HG02870 (cell line): ENCODE measurements around the gene MAP2K3.
"Not testable (repeated sequence)": the region's sequence is repeated elsewhere in the genome, so short reads cannot be mapped to it uniquely, and the experiment has no call there.

Experiments used
- ATAC-seq: cut with Tn5 transposase; IDR thresholded peaks from one replicate; pipeline ENCODE4 v1.9.1; 2021; ENCODE audit warnings: mild to moderate bottlenecking, moderate library complexity; ENCODE audit not compliant: unreplicated experiment

Gene MAP2K3

DNA sequence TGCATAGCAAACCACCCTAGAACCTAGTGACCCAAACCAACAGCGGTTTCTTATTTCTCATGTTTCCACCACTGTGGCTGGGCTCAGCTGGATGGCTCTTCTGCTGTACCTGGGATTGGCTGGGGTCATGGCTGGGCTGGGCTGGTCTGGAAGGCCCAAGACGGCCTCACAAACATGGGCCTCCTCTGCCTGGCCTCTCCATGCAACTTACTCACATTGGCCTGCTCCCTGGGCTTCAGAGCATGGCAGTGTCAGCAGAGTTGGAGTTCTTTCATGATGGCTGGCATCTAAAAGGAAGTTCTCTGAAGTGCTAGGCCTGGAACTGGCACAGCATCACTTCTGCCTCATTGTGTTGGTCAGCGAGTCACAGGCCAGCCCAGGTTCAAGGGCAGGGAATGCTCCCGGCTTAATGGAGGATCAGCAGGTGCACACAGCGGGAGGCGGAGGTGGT, 24.4 kb downstream of the MAP2K3 start:
- not testable (repeated sequence) for ATAC-seq

DNA sequence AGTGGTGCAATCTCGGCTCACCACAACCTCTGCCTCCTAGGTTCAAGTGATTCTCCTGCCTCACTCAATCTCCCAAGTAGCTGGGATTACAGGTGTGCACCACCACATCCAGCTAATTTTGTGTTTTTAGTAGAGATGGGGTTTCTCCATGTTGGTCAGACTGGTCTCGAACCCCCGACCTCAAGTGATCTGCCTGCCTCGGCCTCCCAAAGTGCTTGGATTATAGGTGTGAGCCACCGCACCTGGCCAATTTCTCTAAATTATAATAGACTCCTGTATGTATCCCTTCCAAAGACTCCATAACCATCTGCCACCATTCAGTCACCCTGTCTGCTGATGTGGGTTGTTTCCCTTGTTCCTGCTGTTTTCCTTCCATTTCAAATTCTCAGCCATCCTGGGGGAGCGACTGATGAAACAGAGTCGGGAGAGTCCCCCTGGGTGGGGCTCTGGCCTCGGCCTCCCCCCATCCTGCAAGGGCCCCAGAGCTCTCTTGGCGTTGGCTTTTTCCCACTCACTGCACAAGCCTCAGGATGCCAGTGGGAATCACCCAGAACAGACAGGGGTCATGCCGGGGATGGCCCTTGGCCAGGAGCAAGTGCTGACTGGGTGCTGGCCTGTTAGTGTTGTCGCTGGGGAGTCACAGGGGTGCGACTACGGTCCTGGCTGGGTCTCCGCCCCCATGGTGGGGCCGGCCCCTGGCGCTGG, 25.7 kb downstream of the MAP2K3 start:
- not testable (repeated sequence) for ATAC-seq

DNA sequence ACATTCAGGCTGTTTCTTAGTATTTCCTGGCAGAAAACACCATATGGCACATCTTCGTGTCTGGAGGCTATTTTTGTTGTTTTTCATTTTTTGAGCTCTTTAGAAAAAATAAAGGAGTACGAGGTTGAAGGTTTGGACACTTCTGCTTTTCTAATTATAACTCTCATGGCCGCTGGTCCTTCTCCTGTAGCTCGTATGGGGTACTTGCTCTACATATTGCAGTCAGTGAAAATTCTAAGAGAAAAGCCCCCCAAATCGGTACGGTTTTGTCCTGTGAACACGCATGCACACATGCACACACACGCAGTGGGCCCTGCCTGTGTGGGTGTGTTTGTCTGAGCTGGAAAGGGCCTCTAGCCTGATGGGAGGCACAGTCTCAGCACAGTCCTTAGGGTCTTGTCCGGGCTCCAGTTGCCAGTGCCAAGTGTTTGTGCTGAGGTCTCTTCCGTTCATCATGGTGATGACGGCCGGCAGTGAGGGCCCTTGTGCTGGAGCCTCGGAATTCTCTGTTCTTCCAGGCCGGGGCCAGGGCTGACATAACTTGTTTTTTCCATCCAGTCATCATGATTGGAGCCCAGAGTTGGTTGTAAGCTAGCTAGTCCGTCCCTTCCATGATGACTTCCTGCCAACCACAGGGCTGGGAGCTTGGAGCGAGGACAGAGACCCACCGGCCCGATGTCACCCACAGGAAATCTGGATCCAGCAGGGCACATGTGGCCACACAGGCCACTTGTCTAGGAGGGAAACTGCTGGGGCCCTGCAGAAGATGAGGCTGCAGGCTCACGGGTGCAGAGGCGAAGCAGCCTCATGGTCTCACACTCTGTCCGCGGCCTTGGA, 26.5 kb downstream of the MAP2K3 start:
- ATAC-seq, result not testable (repeated sequence)

- no peak for ATAC-seq
Measured at GRCh38 chr17:21313320-21313719, 28.8 kb downstream of the MAP2K3 start.

DNA sequence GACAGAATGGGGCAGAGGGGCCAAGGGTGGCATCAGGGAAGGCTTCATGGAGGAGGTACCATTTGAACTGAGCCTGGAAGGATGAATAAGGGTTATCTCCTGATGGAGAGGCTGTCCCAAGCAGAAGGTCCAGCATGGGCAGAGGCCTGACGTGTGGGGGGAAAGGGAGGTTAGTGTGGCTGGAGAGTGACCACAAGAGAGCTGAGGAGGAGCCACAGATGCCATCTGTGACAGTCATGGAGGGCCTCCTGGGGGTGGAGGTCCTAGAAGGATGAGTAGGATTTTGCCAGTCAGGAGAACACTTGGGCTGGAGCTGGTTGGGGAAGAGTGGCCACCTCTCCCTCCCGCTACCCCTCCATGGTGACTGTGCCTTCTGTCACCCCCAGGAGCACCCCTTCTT, 29.2 kb downstream of the MAP2K3 start:
- ATAC-seq, result not testable (repeated sequence)

DNA sequence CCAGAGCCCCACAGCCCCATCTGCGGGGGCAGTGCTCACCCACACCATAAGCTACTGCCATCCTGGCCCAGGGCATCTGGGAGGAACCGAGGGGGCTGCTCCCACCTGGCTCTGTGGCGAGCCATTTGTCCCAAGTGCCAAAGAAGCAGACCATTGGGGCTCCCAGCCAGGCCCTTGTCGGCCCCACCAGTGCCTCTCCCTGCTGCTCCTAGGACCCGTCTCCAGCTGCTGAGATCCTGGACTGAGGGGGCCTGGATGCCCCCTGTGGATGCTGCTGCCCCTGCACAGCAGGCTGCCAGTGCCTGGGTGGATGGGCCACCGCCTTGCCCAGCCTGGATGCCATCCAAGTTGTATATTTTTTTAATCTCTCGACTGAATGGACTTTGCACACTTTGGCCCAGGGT, 29.8 kb downstream of the MAP2K3 start:
- not testable (repeated sequence) for ATAC-seq

GRCh38 chr17:21314701-21315111, 30.2 kb downstream of the MAP2K3 start:
- ATAC-seq, result not testable (repeated sequence)

GRCh38 chr17:21315246-21316000, 30.9 kb downstream of the MAP2K3 start:
- ATAC-seq, result not testable (repeated sequence)

GRCh38 chr17:21316212-21316886, 31.8 kb downstream of the MAP2K3 start:
- ATAC-seq, result not testable (repeated sequence)

DNA sequence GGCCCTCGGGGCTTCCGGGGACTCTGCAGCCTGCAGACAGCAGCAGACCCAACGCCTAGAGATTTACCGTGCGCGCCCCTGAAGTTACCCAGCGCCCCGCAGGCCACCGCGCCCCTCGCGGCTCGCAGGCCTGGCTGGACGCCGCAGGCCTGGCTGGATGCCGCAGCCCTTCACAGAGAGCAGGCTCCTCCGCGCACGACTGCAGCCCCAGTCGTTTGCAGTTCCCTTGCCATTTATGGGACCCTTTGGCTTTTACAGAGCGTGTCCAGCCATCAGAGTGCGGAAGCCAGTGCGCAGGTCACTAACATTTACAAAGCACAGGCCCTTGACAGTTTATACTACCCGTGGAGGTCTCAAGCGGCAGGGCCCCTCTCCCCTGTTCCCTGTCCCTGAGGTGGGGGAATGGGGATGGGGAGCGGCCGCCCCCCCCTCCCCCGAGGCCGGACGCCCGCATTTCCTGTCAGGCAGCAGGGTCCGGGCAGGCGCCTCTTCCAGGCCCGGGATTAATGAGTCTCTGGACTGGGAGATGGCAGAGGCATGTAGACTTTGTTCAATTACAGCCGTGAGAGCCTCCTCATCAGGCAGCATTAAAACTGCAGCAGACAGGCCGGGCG, 32.5 kb downstream of the MAP2K3 start:
- ATAC-seq, result not testable (repeated sequence)

- not testable (repeated sequence) for ATAC-seq
Measured at GRCh38 chr17:21317821-21318220, 33.3 kb downstream of the MAP2K3 start.

GRCh38 chr17:21318439-21318838, 33.9 kb downstream of the MAP2K3 start:
- ATAC-seq, result no peak

DNA sequence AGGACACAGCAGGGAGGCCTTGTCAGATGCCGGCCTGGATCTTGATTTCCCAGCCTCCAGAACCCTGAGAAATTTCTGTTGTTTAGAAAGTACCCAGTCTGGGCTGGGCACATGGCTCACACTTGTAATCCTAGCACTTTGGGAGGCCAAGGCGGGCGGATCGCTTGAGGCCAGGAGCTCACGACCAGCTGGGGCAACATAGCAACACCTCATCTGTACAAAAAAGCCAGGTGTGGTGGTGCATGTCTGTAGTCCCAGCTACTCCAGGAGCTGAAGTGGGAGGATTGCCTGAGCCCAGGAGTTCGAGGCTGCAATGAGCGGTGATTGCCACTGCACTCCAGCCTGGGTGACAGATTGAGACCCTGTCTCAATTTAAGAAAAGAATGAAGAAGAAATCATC, 34.3 kb downstream of the MAP2K3 start:
- not testable (repeated sequence) for ATAC-seq

GRCh38 chr17:21319256-21319655, 34.7 kb downstream of the MAP2K3 start:
- not testable (repeated sequence) for ATAC-seq

DNA sequence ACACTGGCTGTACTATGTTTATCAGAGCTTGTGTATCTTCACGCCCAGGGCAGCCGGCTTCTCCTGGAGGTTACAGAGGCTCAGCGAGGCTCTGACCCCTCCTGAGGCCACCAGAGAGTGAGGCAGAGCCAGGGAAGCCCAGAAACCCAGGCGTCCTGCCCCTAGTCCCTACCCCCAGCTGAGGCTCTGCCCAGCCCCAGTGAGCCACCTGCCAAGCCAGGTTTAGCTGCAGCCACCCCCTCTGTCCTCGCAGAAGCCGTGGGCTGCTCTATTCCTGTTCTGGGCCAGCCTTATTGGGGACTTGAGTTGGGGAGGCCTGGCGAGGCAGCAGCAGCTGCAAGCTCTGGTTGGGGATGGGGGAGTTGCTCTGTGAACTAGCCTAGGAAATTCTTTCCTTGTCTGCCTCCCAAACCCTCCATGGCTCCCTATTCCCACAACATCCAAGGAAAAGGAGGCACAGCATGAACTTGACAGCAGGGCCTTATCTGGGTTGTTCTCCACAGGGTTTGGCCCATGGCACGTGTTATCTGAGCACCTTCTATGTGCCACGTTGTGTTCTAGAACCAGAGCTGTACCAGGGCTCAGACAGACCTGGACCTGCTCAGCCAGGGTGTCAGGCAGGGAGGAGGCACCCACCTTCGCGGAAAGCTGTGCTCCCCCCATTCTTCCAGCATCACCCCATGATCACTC, 35.3 kb downstream of the MAP2K3 start:
- ATAC-seq, result not testable (repeated sequence)

GRCh38 chr17:21320430-21320829, 35.9 kb downstream of the MAP2K3 start:
- ATAC-seq, result not testable (repeated sequence)

DNA sequence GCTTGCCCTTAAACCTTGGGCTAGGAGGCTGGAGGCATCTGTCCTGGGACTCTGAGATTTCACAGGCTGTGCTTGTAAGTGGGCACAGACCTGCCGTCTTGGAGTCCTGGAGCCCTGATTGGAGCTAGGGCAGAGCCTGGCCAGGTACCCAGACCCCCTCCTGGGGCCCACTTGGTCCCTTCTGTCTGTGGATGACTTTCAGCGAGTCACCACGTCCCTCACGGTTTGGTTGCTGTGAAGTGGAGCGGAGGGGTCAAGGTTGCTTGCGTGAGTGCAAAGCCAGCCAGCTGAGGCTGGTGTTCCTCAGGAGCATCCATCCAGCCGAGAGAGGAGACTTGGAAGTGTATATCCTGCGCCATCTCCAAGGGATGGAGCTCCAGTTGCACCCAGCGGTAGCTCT, 36.5 kb downstream of the MAP2K3 start:
- ATAC-seq, result not testable (repeated sequence)

- not testable (repeated sequence) for ATAC-seq
Measured at GRCh38 chr17:21321744-21322191, 37.3 kb downstream of the MAP2K3 start.
